ENCODE data around the gene DMPK. TPM values are rescaled to one million over a fixed set of nuclear protein-coding genes. Genes with fewer than 3 reads are reported as not detected.

The DMPK gene
- total and polyA plus RNA-seq, 2 donors from 2014 or later = 31.3 to 63.0 TPM

- Histone ChIP-seq H3K27me3 (ENCODE audit: control insufficient read depth, insufficient read depth, low read length) (no peaks in the 10 kb centered on the region), H3K27ac (ENCODE audit: low read depth in 2 of 2, low read length in 2 of 2) (no peak overlapping the region), H3K4me1 (ENCODE audit: control insufficient read depth in 2 of 3, insufficient read depth in 2 of 3, low read depth in 1 of 3, low read length in 3 of 3) (no peaks in the 10 kb centered on the region), H3K9me3 (ENCODE audit: control insufficient read depth in 2 of 3, insufficient read depth in 1 of 3, low read length in 3 of 3) (no peaks in the 10 kb centered on the region), H3K36me3 (ENCODE audit: control insufficient read depth in 2 of 3, insufficient read depth in 3 of 3, low read length in 3 of 3) (peaks cover 0 to 4% (median 2%) of the 10 kb centered on the region in 3 donors), H3K4me3 (ENCODE audit: low read length in 3 of 3) (no peak overlapping the region), H3K9ac (ENCODE audit: low read length in 3 of 3) (no peak overlapping the region)
- peak; percentile 89 for TF ChIP-seq CTCF (IDR thresholded peaks at IDR 0.05; ENCODE audit: borderline replicate concordance, extremely low read depth, insufficient read depth)
- DNase-seq (peak; percentile 97 to 98 (median 97)), FAIRE-seq (peak; percentile 89)
- intact Hi-C loops (cut with DNase I) = no loop called here
These were observed 34.9 kb upstream of the DMPK start for GRCh38 chr19:45817010-45817724.

GRCh38 chr19:45816236-45817009 lies 34.1 kb upstream of the DMPK start:
- H3K9ac ChIP-seq (ENCODE audit: low read length in 3 of 3) = no peak overlapping the region
- TF ChIP-seq CTCF (IDR thresholded peaks at IDR 0.05; ENCODE audit: borderline replicate concordance, extremely low read depth, insufficient read depth) = no peak
- H3K27me3 ChIP-seq (ENCODE audit: control insufficient read depth, insufficient read depth, low read length) = no peaks in the 10 kb centered on the region
- no peaks in the 10 kb centered on the region for H3K4me1 ChIP-seq (ENCODE audit: control insufficient read depth in 2 of 3, insufficient read depth in 2 of 3, low read depth in 1 of 3, low read length in 3 of 3)
- no peak overlapping the region for H3K4me3 ChIP-seq (ENCODE audit: low read length in 3 of 3)
- peak in 2 of 5 donors; percentile 21 to 85 for DNase-seq
- peaks cover 0 to 3% (median 2%) of the 10 kb centered on the region in 3 donors for H3K36me3 ChIP-seq (ENCODE audit: control insufficient read depth in 2 of 3, insufficient read depth in 3 of 3, low read length in 3 of 3)
- no peak overlapping the region for H3K27ac ChIP-seq (ENCODE audit: low read depth in 2 of 2, low read length in 2 of 2)
- no peaks in the 10 kb centered on the region for H3K9me3 ChIP-seq (ENCODE audit: control insufficient read depth in 2 of 3, insufficient read depth in 1 of 3, low read length in 3 of 3)
- no peak for FAIRE-seq
- intact Hi-C loops (cut with DNase I) = no loop called here

GRCh38 chr19:45815481-45816216 lies 33.4 kb upstream of the DMPK start:
- FAIRE-seq (no peak), DNase-seq (peak in 4 of 5 donors; percentile 79 to 93 (median 88))
- H3K9me3 ChIP-seq (ENCODE audit: control insufficient read depth in 2 of 3, insufficient read depth in 1 of 3, low read length in 3 of 3) = no peaks in the 10 kb centered on the region
- no peak for TF ChIP-seq CTCF (IDR thresholded peaks at IDR 0.05; ENCODE audit: borderline replicate concordance, extremely low read depth, insufficient read depth)
- H3K27ac ChIP-seq (ENCODE audit: low read depth in 2 of 2, low read length in 2 of 2) = no peak overlapping the region
- H3K4me1 ChIP-seq (ENCODE audit: control insufficient read depth in 2 of 3, insufficient read depth in 2 of 3, low read depth in 1 of 3, low read length in 3 of 3) = no peaks in the 10 kb centered on the region
- H3K9ac ChIP-seq (ENCODE audit: low read length in 3 of 3) = no peak overlapping the region
- no peaks in the 10 kb centered on the region for H3K27me3 ChIP-seq (ENCODE audit: control insufficient read depth, insufficient read depth, low read length)
- intact Hi-C loops (cut with DNase I) = no loop called here
- H3K4me3 ChIP-seq (ENCODE audit: low read length in 3 of 3) = no peak overlapping the region
- H3K36me3 ChIP-seq (ENCODE audit: control insufficient read depth in 2 of 3, insufficient read depth in 3 of 3, low read length in 3 of 3) = peaks cover 0 to 2% (median 2%) of the 10 kb centered on the region in 3 donors

Measured in kidney (tissue), 14 donors.